NCI-H460 (cell line): ENCODE results near the gene RPS25. TPM values are rescaled to one million over a fixed set of nuclear protein-coding genes. Genes with fewer than 3 reads are reported as not detected.
A peak's percentile ranks its signal among the peaks of the same experiment; 100 is the strongest.
"Not testable (repeated sequence)": the region's sequence is repeated elsewhere in the genome, so short reads cannot be mapped to it uniquely, and the experiment has no call there.

Experiments used
- DNase-seq: peaks from one replicate; pipeline ENCODE4 v3.0.0-alpha.2; 2016; ENCODE audit warnings: low read depth; ENCODE audit errors: extremely low read depth
- total RNA-seq: library from RNA; depleted of rRNA; stranded (reverse); fragments of >200 nt; shearing (Covaris generic); gene quantifications from 2 replicates; pipeline ENCODE4 v1.2.3, GENCODE V29; 2014

Gene RPS25
- total RNA-seq, 1 experiment from 2014 or later: 1,479 TPM

DNA sequence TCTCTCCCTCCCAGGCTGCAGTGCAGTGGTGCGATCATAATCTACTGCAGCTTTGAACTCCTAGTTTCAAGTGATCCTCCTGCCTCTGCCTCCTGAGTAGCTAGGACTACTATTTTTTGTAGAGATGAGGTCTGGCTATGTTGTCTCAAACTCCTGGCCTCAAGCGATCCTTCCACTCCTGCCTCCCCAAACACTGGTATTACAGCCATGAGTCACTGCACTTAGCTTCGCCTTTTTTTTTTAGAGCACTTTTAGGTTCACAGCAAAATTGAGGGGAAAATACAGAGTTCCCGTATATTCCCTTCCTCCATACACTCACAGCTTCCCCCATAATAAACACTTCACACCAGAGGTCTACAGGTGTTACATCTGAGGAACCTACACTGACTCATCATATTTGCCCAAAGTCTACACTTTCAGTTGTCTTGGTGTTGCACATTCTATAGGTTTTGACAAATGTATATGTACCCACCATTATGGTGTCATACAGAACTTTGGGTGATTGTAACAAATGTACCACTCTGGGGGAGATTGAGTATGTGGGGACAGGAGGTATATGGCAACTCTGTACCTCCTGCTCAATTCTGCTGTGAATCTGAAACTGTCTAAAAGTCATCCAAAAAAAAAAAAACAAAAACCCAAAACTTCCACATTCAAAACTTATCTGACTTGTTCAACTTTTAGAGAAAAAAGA, 23.8 kb upstream of the RPS25 start:
- no peak for DNase-seq

DNA sequence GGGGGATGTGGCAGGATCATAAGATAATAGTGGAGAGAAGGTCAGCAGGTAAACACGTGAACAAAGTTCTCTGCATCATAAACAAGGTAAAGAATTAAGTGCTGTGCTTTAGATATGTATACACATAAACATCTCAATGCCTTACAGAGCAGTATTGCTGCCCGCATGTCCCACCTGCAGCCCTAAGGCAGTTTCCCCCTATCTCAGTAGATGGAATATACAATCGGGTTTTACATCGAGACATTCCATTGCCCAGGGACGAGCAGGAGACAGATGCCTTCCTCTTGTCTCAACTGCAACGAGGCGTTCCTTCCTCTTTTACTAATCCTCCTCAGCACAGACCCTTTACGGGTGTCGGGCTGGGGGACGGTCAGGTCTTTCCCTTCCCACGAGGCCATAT, 21.3 kb upstream of the RPS25 start:
- not testable (repeated sequence) for DNase-seq

DNA sequence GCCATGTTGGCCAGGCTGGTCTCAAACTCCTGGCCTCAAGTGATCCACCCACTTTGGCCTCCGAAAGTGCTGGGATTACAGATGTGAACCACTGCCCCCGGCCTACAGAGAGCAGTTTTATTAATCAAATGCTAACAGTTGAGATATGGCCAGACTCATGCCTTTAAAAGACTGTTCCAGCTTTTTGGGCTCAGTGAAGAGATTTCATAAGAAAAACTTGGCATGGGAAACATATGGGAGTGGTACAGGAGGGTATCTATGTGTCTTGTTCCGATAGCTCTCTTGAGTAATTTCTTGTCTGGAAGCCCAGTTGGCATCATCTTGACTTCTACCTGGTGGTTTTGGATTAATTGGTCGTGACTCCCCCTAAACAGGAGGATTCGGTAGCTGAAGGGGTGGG, 20.7 kb upstream of the RPS25 start:
- DNase-seq: no peak

DNA sequence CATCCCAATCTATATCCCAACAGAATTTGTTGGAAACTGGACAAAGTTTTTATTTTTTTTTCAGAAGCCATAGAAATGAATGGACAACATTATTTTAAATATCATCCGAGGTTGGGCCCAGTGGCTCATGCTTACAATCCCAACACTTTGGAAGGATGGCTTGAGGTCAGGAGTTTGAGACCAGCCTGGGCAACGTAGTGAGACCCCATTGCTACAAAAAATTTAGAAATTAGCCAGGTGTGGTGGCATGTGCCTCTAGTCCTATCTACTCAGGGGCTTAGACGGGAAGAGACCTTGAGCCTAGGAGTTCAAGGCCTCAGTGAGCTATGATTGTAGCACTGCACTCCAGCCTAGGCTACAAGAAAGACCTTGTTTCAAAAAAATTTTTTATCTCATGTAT, 16.7 kb upstream of the RPS25 start:
- no peak for DNase-seq

DNA sequence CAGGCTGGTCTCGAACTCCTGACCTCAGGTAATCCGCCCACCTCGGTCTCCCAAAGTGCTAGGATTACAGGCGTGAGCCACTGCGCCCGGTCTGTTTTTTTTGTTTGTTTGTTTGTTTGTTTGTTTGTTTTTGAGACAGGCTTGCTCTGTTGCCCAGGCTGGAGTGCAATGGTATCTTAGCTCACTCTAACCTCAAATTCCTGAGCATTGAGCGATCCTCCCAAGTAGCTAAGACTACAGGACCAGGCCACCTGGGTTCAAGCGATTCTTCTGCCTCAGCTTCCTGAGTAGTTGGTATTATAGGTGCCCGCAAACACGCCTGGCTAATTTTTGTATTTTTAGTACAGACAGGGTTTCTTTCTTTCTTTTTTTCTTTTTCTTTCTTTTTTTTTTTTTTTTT, 15.3 kb upstream of the RPS25 start:
- not testable (repeated sequence) for DNase-seq

DNA sequence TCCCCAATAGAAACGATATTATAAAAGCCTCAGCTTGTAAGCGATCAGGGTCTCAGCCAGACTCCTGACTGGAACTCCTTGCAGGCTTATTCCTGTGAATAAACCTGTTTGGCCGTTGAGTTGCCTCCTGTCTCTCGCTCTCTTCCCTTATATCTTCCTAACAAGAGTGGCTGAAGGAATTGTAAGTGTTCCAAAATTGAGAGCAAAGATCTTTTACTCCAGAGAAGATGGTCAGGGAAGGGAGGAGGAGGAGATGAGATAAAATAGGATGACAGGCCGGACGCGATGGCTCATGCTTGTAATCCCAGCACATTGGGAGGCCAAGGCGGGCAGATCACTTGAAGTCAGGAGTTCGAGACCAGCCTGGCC, 13.8 kb upstream of the RPS25 start:
- no peak for DNase-seq

DNA sequence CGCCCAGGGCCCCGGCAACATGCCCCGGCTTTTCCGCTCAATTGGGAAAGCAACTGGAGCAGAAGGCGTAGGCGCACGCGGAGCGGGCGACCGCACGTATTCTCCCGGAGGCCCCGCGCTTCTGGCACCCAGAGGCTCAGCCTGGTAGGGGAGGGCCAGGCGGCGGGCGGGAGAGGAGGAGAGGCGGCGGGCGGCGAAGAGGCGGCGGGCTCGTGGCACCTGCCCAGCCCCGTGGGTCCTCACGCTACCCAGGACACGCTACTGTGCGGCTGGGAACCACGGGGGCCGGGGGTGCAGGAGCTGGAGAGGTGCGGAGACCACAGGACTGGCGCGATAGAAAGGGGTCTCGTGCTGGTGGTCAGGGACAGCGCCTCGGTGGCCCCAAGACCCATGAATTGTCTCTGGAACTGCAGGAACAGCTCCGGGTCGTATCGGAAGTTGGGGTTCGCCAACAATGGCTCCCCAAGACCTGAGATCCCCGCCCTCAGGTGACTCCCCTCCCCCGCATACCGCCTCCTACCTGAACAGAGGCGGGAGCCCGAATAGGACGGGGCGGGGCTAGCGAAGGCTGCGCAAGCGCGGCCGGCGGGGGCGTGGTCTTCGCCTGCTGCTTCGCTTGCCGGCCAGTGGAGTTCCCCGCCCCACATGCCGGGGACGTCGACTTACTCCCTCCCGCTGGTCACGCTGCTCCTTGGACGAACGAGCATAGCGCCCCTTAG, 12.3 kb upstream of the RPS25 start, which contains the start of gene SLC37A4:
Gene SLC37A4 (minus strand): TSS at position 549 of the 719 bp plus-strand sequence.
- peak; percentile 94 for DNase-seq

DNA sequence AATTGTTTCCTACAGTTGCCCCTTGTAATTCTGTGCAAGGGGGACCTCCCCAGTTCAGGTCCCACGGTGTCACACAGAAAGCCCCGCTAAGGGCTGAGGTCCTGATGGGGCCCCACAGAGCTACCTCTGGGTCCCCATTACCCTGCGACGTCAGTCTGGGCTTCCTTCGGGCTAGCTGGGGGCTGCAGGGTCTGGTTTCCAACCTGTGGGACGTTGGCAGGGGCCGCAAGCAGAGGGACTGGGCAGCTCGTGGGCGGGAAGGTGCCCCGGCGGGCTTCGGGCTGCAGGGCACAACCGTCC, 11.8 kb upstream of the RPS25 start:
- DNase-seq: no peak

DNA sequence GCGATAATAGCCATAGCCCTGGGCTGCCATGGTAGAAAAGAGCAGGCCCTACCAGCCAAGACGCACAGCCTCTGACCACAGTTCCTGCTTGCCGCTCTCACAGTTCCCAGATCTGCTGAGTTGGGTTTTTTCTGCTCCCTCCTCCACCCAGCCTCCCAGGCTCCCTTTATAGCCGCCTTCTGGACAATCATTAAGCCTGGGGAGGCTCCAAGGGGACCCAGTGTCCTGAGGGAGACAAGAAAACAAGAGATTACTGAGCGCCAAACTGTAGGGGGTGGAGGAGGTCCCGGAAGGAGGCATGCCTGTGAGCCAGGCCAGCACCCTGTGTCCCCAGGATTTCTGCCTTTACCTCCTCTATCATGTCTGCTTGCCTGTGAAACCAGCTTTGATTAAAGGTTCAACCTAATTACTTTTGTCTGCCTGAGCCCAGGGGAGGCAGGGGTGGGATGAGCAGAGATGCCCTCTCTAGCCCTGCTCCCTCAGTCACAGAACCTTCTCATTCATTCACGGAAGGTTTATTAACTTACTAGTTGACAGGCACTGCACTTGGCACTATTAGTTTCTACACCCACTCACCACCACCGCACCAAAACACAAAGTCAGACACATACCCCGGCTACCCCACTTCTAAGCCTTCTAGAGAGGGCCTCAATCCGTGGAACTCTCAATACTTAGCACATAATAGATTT, 11.3 kb upstream of the RPS25 start:
- no peak for DNase-seq

DNA sequence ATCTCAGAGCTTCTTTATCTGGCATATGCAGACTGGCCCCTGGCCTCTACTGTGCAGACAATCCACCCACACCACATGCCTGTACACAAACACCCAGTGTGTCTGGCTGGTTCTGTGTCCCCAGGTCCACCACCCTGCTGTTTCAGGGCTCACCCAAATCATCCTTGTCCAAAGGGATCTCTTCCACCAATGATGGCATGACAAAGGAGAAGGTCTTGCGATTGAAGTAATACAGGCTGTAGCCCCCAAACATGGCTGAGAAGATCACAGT, 10.9 kb upstream of the RPS25 start:
- no peak for DNase-seq

DNA sequence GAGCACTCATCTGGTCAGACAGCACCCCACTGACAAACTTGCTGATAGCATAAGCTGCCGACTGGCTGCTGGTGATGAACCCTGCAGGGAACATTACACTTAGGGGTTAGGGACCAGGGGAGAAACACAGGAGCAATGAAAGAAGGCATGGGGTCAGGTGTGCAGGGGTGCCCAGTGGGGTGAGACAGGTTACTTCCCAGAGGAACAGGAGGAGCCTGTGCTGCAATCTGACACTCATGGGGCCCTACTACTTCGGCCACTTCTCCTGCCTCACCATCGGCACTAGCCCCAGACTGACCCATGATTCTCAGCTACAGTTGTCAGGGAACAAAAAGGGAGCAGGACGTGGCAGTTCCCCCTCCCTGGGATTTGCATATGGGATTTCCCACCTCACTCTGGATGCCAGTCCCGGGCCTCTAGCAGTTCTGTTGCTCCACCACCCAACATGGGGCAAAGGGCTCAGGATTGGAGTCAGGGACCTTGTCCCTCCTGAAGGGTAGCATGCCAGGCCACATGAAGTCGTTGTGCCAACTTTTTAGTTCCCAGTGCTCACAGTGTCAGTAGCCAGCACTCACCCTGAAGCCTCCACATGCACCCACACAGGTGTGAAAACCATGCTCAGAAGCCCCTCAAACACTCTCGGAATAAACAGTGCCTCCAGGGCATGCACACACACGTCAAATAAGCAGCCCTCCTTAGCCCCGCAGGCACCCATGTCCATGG, 10.4 kb upstream of the RPS25 start:
- no peak for DNase-seq

DNA sequence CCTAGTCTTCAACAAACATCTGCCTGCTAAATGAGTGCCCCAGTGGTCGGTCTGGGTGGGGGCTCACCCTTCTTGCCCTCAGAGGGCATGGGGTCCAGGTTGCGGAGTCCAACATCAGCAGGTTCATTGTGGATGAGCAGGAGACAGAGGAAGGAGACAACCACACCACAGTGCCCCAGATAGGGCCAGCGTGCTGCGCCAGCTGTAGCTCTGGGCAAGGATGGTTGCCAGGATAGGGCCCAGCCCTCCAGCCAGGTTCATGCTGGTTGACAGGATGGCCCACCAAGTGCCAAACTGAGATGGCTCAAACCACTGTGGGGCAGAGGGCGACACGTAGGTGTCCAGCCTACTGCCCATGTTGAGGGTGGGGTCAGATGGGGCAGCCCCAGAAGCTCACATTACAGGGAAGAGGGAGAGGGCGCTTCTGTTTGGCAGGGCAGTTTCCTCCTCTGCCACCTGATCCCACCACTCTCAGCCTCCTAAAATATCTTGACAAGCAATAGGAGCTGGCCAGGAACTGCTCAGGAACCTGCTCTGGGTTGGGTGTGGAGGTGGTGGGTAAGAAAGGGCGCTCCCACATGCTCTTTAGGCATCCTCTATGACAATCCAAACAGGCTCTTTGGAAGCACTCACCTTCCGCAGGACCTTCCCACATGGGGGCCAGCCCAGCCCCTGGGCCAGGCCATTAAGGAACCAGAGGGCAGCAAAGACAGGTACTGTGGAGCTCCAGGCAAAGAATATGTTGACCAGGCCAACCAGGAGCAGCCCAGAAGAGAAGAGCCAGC, 9.6 kb upstream of the RPS25 start:
- DNase-seq: no peak

DNA sequence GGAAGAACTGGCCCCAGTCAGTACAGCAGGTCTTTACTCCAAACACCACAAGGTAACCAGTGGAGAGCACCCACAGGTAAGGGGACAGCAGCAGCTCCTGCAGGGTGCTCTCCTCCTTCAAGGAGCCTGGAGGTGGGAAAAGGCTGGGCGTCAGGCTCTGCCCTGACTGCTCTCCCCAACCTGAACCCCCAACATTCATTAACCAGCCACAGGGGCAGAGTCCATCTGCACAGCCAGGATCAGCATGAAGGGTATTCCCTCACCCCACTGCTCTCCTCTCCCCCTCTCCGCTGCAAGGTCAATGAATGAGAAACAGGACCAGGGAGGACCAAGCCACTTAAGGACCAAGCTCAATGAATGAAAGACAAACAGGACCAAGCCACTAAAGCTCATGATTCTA, 8.8 kb upstream of the RPS25 start:
- no peak for DNase-seq

DNA sequence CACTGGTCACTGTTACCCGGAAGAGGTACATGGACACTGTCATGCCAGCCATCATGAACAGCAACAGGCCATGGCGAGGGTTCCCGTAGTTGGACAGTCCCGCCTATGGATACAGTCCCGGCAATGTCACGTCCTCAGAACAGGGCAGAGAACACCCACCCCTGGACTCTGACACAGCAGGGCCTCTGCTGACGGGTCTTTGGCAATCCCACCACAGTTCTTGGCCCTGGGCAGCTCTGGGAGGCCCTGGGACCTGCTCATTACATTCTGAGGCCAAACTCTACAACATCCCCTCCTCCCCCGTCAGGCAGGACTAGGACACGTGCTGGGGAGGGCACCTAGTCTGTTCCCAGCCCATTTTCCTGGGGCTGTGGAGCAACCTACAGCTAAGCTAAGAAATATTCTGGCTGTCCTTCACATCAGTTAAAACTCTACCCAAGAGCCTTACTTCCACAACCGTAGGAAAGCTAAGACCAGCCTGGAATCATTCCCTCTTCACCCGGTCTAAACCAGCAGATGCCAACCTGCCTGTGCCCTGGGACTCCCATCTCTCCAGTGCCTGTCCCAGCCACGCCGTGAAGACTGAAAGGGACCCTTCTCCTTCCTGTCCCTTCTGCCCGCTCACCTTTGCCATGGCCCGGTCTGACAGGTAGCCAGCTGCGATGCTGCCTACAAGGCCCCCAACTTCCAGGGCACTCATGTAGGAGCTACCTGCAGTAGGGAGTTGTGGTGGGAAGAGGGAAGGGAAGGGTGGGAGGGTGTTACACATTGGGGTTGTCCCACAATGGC, 8.0 kb upstream of the RPS25 start:
- DNase-seq: no peak

DNA sequence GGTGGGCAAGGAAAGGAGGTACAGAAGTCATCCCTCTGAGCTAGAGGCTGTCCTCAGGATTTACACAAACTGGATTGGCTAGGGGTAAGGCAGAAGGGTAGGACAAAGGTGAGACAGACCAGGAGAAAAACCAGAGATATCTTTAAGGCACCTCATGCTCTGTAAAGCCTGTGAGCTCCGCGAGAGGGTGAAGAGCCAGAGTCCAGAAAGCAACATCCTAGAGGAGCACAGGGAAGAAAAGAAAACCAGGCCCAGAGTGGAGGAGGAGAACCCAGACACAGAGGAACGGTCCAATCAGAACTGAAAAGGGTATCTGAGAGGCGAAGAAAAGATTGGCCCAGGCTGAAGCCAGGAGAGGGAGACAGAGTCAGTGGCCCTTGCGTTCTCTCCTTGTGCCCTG, 7.4 kb upstream of the RPS25 start:
- DNase-seq: no peak

DNA sequence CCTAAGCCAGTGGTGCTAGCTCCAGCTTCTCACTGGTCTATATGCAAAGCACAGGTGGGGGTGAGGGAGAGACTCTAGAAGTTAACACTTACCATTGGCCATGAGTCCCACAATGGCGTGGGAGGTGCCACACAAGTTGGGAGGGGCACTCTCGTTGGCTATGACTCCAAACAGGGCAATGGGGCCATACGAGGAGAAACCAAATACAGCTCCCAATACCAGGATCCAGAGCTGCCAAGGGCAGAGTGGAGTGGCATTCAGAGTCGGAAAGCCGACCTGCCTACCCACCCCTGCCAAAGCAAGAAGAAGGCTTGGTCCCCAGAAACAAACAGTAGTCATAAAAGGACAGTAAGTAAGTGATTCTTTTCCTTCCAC, 6.9 kb upstream of the RPS25 start:
- no peak for DNase-seq

DNA sequence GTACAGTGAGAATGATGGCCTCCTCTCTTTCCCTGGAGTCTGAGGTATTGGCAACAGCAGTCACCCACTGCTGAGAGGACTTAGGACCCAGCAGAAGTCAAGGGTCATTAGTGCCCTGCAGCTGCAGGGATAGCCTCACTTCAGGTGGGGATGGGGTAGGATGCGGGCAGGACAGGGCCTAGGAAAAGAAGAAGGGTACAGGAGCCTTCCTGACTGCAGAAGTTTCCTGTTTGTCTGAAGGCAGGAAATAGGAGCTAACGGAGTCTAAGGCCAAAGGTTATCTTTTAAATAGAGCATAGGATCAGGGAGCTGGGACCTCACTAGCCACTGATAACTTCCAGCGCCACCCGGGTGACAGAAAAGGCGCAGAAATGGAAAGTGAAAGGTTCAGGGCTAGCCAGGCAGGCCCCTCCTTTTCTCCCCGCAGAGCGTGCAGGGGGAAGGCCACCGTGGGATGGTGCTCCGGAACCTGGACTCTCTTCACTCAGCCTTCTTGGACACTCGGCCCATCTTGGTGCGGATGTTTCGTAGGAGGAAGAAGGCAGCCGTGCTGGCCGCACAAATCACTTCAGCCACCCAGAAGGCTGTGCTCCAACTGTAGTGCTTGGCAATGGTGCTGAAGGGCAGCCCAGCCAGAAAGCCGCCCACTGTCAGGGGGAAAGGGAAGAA, 6.4 kb upstream of the RPS25 start:
- no peak for DNase-seq

DNA sequence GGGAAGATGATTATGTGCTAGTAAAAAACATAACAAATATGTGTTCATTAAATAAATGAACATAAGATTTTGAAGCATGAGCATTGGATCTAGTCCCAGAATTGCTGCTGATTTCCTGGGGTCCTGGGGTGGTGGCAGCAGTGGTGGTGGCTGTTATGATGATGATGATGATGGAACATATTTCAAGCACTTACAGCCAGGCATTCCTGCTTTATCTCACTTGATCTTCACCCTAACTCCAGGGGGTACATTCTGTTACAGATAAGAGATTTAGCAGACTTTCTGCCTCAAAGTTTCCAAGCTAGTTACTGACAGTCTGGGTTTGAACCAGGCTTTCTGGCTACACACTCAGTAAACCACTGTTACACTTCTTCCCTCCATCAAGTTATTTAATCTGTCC, 5.6 kb upstream of the RPS25 start:
- DNase-seq: no peak

DNA sequence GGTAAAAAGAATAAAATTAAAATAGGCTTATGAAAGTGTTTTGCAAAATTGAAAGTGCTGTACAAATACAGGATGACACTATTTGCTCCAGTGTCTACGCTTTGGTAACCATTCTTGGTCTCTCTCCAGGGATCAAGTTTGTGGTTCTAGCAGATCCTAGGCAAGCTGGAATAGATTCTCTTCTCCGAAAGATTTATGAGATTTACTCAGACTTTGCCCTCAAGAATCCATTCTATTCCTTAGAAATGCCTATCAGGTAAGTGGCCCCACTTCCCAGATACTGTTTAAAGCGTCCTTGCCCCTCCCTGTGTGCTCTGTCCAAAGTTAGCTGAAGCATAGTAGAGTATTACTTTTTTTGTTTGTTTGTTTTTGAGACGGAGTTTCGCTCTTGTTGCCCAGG, 3.5 kb upstream of the RPS25 start:
- DNase-seq: no peak

DNA sequence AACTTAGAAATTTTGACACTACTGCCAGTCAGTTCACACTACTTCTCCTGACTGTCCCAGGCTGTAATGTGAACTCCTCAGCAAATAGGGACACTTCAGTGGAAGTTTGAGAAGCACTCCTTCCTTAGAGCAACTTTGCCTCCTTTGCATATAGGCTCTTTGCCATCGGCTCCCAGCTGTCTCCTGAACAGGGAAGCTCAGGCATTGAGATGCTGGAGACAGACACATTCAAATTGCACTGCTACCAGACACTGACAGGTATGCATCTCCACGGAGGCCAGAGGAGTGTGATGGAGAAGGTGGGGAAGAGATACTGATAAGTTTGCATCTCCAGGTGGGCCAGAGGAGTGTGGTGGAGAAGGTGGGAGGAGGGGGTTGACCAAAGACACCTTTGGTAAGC, 1.9 kb upstream of the RPS25 start:
- DNase-seq: no peak
